SH-SY5Y (cell line): ENCODE results near the gene RNH1.

Experiments used
- GATA2 ChIP-seq: IDR thresholded peaks from 2 replicates; pipeline ENCODE4 v1.6.1; 2011; ENCODE audit warnings: mild to moderate bottlenecking, low read depth, low read length
- GATA3 ChIP-seq: IDR thresholded peaks from 2 replicates; pipeline ENCODE4 v1.6.1; 2011; ENCODE audit warnings: low read depth, mild to moderate bottlenecking, low read length, moderate library complexity

DNA sequence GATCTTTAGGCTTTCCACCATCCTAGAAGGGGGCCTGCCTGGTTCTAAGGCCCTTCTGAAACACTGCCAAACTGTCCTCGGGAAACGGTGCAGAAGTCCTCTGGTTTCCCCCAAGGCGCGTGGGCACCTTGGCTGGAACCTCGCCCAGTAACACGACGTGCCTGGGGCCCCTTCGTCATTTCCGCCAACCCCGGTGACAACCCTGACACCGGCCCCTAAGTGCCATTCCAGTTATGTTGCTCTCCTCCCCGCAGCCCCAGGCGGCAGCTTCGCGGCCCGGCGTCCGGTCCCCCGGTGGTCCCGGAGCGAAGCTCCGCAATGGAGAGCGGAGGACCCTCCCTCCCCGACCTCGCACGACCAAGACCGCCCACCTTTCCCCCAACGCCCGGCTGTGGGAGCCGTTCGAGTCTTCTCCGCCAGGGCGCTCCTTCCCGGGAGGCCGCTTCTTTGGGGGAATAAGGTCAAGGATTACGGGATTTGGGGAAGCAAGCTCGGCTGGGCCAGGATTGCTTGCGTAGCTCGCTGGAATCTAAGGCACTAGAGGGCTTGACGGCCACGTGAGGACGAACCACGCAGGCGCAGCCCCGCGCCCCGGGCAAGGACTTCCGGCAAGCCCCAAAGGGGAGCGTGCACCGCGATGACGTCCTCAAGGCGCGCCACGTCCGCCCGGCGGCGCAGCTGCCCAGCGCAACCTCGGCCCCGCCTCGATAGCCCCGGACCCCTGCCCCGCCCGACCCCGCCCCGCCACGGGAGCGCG lies 626 bp downstream of the RNH1 start:
- TF ChIP-seq GATA2 (no peak), GATA3 (no peak)
